SK-N-MC (cell line): ENCODE data around the gene AKR1A1.
"Not testable (repeated sequence)": the region's sequence is repeated elsewhere in the genome, so short reads cannot be mapped to it uniquely, and the experiment has no call there.

Source experiments
- DNase-seq: peaks from one replicate; pipeline ENCODE4 v3.0.0-alpha.2; 2011; ENCODE audit warnings: low read depth, low spot score
- H3K27ac ChIP-seq: fragments of 200-600 bp; sonication (generic); 2 replicates; pipeline ENCODE4 v1.5.1; 2016; ENCODE audit warnings: mixed run types
- H3K36me3 ChIP-seq: fragments of 200-600 bp; sonication (generic); 2 replicates; pipeline ENCODE4 v1.6.1; 2017; ENCODE audit warnings: antibody characterized with exemption, low read length, mixed read lengths; ENCODE audit not compliant: insufficient read depth
- H3K4me3 ChIP-seq: fragments of 200-600 bp; sonication (generic); 2 replicates; pipeline ENCODE4 v1.5.1; 2016
- H3K9ac ChIP-seq: fragments of 200-600 bp; sonication (generic); 2 replicates; pipeline ENCODE4 v1.8.0; 2017; ENCODE audit warnings: mixed run types, mixed read lengths; ENCODE audit not compliant: insufficient read length
- H3K9me3 ChIP-seq: fragments of 200-600 bp; sonication (generic); 2 replicates; pipeline ENCODE4 v1.6.1; 2017; ENCODE audit warnings: low read depth, mild to moderate bottlenecking, antibody characterized with exemption, low read length, moderate library complexity, mixed read lengths
- EZH2 ChIP-seq: fragments of 200-600 bp; sonication (generic); IDR thresholded peaks from one replicate; pipeline ENCODE4 v1.6.1; 2017; ENCODE audit warnings: antibody characterized with exemption
- FOXP2 ChIP-seq: optimal IDR thresholded peaks from 2 replicates; pipeline ENCODE3; 2011; ENCODE audit warnings: mild to moderate bottlenecking, moderate library complexity; ENCODE audit not compliant: insufficient read depth; ENCODE audit errors: extremely low read length, control extremely low read depth
- POLR2AphosphoS5 ChIP-seq: IDR thresholded peaks from 2 replicates; pipeline ENCODE4 v1.6.1; 2012; ENCODE audit warnings: mild to moderate bottlenecking, low read depth, low read length, borderline replicate concordance

Gene AKR1A1

DNA sequence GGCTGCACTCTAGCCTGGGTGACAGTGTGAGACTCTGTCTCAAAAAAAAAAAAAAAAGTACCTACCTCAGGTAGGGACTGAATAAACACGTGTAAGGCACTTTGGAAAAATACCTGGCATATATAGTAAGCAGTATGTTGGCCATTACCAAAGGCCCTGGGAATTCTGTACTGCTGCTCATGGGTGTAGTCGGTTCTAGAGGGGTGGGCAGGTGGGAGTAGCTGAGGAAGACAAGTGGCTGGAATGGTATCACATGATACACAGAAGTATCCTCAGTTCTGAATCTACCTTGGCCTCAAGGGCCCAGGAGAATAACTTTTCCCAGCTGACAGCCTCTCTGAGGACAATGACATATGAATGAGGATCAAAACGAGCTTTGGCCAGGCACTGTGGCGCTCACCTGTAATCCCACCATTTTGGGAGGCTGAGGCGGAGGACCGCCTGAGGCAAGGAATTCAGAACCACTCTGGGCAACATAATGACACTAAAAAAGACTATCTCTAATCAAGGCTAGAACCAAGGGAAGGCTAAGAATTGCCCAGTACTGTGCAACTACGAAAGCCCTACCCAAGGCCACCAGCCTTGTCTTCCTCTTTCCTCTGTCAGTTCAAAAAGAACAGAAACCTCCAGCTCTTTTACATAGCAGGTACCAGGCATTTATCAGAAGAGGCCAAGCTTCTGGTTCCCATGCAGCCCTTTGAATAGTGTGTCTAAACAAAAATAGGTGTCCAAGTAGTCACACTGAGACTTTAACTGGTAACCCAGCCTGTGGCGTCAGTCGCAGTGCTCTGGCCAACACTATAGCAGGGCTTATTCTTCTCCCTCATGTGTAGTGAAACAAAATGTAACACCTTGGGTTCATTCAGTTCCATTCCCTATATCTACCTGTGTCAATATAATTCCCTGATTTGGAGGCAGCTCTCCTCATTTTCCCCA lies 40.3 kb upstream of the AKR1A1 start:
- peaks cover 72% of the 10 kb centered on the region for H3K36me3 ChIP-seq
- no peak for DNase-seq
- no peak overlapping the region for H3K9ac ChIP-seq
- no peaks in the 10 kb centered on the region for H3K9me3 ChIP-seq
- H3K4me3 ChIP-seq, result no peak overlapping the region
- H3K27ac ChIP-seq, result 0 out of 2 replicates have a peak overlapping the region, but pooled peaks have one; percentile 25
- TF ChIP-seq FOXP2 (no peak), POLR2AphosphoS5 (no peak; the same call in 1 of the 2 replicates), EZH2 (no peak)

- TF ChIP-seq EZH2 (no peak), POLR2AphosphoS5 (no peak), FOXP2 (no peak)
- H3K4me3 ChIP-seq, result no peak overlapping the region
- H3K27ac ChIP-seq, result 0 out of 2 replicates have a peak overlapping the region, but pooled peaks have one; percentile 25
- no peak overlapping the region for H3K9ac ChIP-seq
- no peaks in the 10 kb centered on the region for H3K9me3 ChIP-seq
- DNase-seq, result no peak
- H3K36me3 ChIP-seq, result peaks cover 78% of the 10 kb centered on the region
These were observed 39.6 kb upstream of the AKR1A1 start for GRCh38 chr1:45510972-45511527.

GRCh38 chr1:45512641-45513054 lies 38.0 kb upstream of the AKR1A1 start:
- Histone ChIP-seq H3K27ac (no peak overlapping the region), H3K4me3 (no peak overlapping the region), H3K9me3 (no peaks in the 10 kb centered on the region), H3K9ac (no peak overlapping the region), H3K36me3 (peaks cover 92% of the 10 kb centered on the region)
- DNase-seq, result no peak
- no peak for TF ChIP-seq FOXP2
- TF ChIP-seq POLR2AphosphoS5, result no peak
- no peak for TF ChIP-seq EZH2

- not testable (repeated sequence) for H3K9ac ChIP-seq, DNase-seq, H3K9me3 ChIP-seq, H3K27ac ChIP-seq, H3K4me3 ChIP-seq
- H3K36me3 ChIP-seq, result peaks cover 90% of the 10 kb centered on the region
These were observed 36.9 kb upstream of the AKR1A1 start for GRCh38 chr1:45513532-45514260.

GRCh38 chr1:45516036-45516435 lies 34.6 kb upstream of the AKR1A1 start:
- Histone ChIP-seq H3K9ac (no peak overlapping the region), H3K27ac (no peak overlapping the region), H3K4me3 (no peak overlapping the region), H3K36me3 (peaks cover 78% of the 10 kb centered on the region), H3K9me3 (no peaks in the 10 kb centered on the region)
- no peak for DNase-seq
- TF ChIP-seq EZH2 (no peak), POLR2AphosphoS5 (no peak), FOXP2 (no peak)

GRCh38 chr1:45516465-45516864 lies 34.2 kb upstream of the AKR1A1 start:
- no peak for DNase-seq
- no peak overlapping the region for H3K27ac ChIP-seq
- H3K9me3 ChIP-seq, result no peaks in the 10 kb centered on the region
- H3K36me3 ChIP-seq, result peaks cover 74% of the 10 kb centered on the region
- no peak for TF ChIP-seq POLR2AphosphoS5
- TF ChIP-seq FOXP2, result no peak
- no peak for TF ChIP-seq EZH2
- H3K9ac ChIP-seq, result no peak overlapping the region
- H3K4me3 ChIP-seq, result no peak overlapping the region

DNA sequence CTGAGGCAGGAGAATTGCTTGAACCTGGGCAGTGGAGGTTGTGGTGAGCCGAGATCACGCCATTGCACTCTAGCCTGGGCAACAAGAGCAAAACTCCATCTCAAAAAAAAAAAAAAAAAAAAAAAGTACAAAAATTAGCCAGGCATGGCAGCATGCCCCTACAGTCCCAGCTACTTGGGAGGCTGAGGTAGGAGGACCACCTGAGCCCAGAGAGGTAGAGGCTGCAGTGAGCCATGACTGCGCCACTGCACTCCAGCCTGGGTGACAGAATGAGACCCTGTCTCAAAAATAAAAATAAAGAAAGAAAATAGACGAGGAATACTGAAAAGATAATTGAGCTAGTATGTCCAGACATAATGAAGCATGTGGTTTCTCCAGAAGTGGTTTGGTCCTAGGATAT lies 32.3 kb upstream of the AKR1A1 start:
- H3K9me3 ChIP-seq, H3K27ac ChIP-seq, H3K9ac ChIP-seq, DNase-seq: not testable (repeated sequence)
- Histone ChIP-seq H3K36me3 (peaks cover 55% of the 10 kb centered on the region), H3K4me3 (peak overlapping the region; percentile 100)

DNA sequence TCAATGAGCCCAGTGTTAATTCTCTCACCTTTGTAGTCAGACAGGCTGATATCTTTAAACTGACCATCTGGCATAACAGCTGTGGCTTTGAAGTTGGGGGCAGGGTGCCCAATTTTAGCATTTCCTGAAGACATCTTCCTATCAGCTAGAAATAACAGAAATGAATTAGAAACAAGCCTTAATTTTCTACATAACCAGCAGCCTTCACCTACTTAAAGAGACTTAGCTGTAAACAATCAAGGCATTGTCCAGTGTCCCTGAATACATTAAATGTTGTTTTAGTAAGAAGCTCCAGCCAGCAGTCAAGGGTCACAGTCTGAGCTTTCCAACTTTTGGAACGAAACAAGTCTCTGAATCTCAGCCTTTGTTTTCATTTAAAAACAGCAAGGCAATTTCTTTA lies 31.7 kb upstream of the AKR1A1 start:
- Histone ChIP-seq H3K27ac (peak overlapping the region; percentile 2; the same call in 1 of the 2 replicates), H3K9me3 (no peaks in the 10 kb centered on the region), H3K4me3 (peak overlapping the region; percentile 100), H3K9ac (peak overlapping the region; percentile 46), H3K36me3 (peaks cover 50% of the 10 kb centered on the region)
- no peak for DNase-seq
- TF ChIP-seq FOXP2, result no peak
- TF ChIP-seq EZH2, result no peak
- no peak for TF ChIP-seq POLR2AphosphoS5

- peaks cover 41% of the 10 kb centered on the region for H3K36me3 ChIP-seq
- H3K9ac ChIP-seq, DNase-seq, H3K9me3 ChIP-seq, H3K27ac ChIP-seq: not testable (repeated sequence)
- peak overlapping the region; percentile 100 for H3K4me3 ChIP-seq
These were observed 30.9 kb upstream of the AKR1A1 start for GRCh38 chr1:45519774-45520173.
